Measurements from ENCODE around the gene RAD23B. TPM values are rescaled to one million over a fixed set of nuclear protein-coding genes. Genes with fewer than 3 reads are reported as not detected.

The RAD23B gene
- total RNA-seq, 1 donor from 2014 or later: 113 TPM

DNA sequence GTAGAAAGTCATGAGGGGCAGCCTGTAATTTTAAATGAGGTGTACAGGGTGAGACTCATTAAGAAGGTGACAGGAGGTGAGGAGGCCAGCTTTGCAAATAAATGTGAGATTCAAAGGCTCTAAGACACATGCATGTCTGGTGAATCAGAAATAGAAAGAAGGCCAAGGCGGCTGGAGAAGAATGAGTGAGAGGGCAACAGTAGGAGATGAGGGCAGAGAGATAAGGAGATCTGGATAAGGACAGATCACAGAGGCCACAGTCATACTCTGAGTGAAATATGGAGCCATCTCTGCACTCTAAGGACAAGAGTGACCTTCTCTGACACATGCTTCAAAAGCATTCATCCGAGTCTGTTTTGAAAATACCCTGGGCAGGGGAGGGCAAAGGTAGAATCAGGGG, 90.7 kb downstream of the RAD23B start:
- DNase-seq (ENCODE audit: low spot score): no peak

DNA sequence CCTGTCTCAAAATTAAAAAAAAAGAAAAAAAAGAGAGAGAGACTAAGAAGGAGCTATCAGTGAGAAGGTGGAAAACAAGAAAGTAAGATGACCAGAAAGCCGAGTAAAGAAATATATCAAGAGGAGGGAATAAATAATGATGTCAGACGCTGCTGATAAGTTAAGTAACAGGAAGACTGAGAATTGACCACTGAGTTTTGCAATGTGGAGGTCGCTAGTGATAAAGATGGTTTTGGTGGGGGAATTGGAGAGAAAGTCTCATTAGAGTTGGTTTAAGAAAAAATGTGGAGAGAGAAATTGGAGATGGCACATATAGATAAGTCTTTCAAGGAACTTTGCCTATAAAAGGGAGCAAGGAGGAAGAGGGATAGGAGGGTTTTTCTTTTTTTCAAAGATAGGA, 91.9 kb downstream of the RAD23B start:
- DNase-seq (ENCODE audit: low spot score): no peak

DNA sequence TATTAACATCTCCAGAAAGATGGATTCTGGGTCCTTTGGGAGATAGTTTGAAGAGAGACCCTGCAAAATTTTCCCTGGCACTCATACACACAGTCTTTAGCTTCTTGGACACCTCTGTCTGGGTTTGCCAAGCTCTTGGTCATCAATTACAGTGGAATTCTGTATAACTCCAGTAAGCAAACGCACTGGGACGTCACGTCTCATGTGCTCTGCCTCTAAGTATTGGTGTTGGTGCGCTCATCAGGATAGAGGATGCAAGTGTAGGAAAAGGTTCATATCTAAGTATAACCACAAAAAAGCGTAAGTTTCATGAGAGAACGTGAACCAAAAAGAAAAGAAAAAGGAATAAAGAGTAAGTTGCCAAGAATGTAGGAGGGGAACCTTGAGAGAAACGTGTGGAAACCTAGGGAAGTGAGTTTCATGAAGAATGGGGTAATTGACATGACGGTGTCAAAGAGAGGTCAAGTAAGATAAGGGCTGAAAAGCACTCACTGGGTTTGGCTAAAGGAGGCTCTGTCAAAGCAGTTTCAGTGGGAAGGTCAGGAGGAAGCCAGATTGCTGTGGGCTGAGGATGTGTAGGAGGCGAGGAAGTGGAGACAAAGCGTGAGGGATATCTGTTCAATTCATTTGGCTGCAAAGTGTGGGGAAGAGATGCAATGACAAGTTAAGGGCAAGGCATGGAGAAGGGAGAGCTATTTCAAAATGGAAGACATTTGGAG, 92.7 kb downstream of the RAD23B start:
- DNase-seq (ENCODE audit: low spot score): no peak

DNA sequence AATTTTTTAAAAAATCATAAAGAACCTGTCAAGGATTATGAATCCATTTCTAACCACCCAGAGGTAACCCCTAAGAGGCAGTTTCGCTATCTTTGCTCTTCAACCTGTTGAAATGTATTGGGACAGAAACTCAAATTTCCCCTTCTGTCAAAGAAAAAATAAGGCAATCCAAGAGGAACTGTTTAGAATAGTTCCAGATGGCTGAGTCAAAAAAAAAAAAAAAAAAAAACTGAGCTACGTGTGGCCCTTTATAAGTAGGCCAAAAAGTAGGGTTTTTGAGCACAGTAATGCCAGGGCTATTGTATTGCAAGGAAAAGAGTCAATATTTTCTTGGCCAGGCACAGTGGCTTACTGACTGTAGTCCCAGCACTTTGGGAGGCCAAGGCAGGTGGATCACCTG, 94.9 kb downstream of the RAD23B start:
- DNase-seq (ENCODE audit: low spot score): no peak

Other genes with a start within 250 kb of the RAD23B start
- gene KLF4, start 206.5 kb downstream of the RAD23B start, total RNA-seq (ENCODE audit: insufficient read depth, low replicate concordance): 59.0 TPM

All from umbilical cord (tissue), 2 donors.